Activated gamma-delta T cell treated with anti-CD3 and anti-CD28 coated beads, Interleukin-2, amount 50 U/mL, for 16 hours (primary cell): Measurements from ENCODE around the gene TCF7.

Experiments
- DNase-seq: peaks from one replicate; pipeline ENCODE4 v3.0.0-alpha.2; 2020; ENCODE audit warnings: low read depth

The TCF7 gene

GRCh38 chr5:134113363-134113889 is 1.1 kb upstream of the TCF7 start:
- no peak for DNase-seq

- peak; percentile 82 for DNase-seq
These were observed 665 bp downstream of the TCF7 start for GRCh38 chr5:134114886-134115805.

GRCh38 chr5:134115806-134116175 is 1.3 kb downstream of the TCF7 start:
- DNase-seq = no peak

- no peak for DNase-seq
These were observed 1.8 kb downstream of the TCF7 start for GRCh38 chr5:134116286-134116685.

GRCh38 chr5:134116789-134117761 is 2.6 kb downstream of the TCF7 start:
- DNase-seq = no peak

GRCh38 chr5:134118212-134118835 is 3.8 kb downstream of the TCF7 start:
- DNase-seq = no peak

GRCh38 chr5:134119720-134120119 is 5.2 kb downstream of the TCF7 start:
- DNase-seq = no peak

GRCh38 chr5:134120386-134121138 is 6.1 kb downstream of the TCF7 start:
- no peak for DNase-seq

- DNase-seq = peak; percentile 68
These were observed 8.0 kb downstream of the TCF7 start for GRCh38 chr5:134122530-134122929.

- no peak for DNase-seq
These were observed 8.9 kb downstream of the TCF7 start for GRCh38 chr5:134123360-134123759.

GRCh38 chr5:134124289-134125038 is 10.0 kb downstream of the TCF7 start:
- DNase-seq = no peak

- DNase-seq = no peak
These were observed 10.8 kb downstream of the TCF7 start for GRCh38 chr5:134125039-134126015.

GRCh38 chr5:134127376-134127861 is 12.9 kb downstream of the TCF7 start:
- DNase-seq = no peak

- DNase-seq = no peak
These were observed 13.6 kb downstream of the TCF7 start for GRCh38 chr5:134127988-134128647.

- DNase-seq = no peak
These were observed 14.1 kb downstream of the TCF7 start for GRCh38 chr5:134128648-134128995.

GRCh38 chr5:134129411-134130238 is 15.1 kb downstream of the TCF7 start:
- DNase-seq = no peak

- no peak for DNase-seq
These were observed 15.9 kb downstream of the TCF7 start for GRCh38 chr5:134130239-134130945.
